GM12878 (cell line): ENCODE results near the gene GALNT17. TPM values are rescaled to one million over a fixed set of nuclear protein-coding genes. Genes with fewer than 3 reads are reported as not detected.

Experiments
- ATAC-seq: fragments of 200-7000 bp; cut with Tn5 transposase; 3 replicates; pipeline ENCODE4 v1.9.1; 2020; ENCODE audit warnings: mild to moderate bottlenecking, moderate library complexity
- BruUV-seq: library from RNA; stranded (reverse); fragments of 400-500 nt; replicated peaks from 2 replicates; lab custom pipeline; 2021; lab: Mats Ljungman, UMichigan
- CTCF ChIA-PET: fragments of 300-600 bp; sonication (Branson Sonifier 250); formaldehyde crosslinking; extraction: SDS; loops from one replicate; lab custom pipeline; 2021; ENCODE audit warnings: inconsistent platforms; lab: Yijun Ruan, JAX
- POLR2A ChIA-PET: fragments of 350-600 bp; formaldehyde crosslinking; extraction: SDS; loops from one replicate; lab custom pipeline; 2021; ENCODE audit warnings: inconsistent platforms; lab: Charles Lee
- RAD21 ChIA-PET: fragments of 300-600 bp; sonication (Branson Sonifier 250); formaldehyde crosslinking; loops from one replicate; lab custom pipeline; 2023; ENCODE audit warnings: antibody characterized with exemption; ENCODE audit not compliant: unreplicated experiment; lab: Charles Lee
- SMC1A ChIA-PET: fragments of 300-600 bp; sonication (Branson Sonifier 250); formaldehyde crosslinking; loops from one replicate; lab custom pipeline; 2023; ENCODE audit not compliant: unreplicated experiment, uncharacterized antibody; lab: Charles Lee
- DNase-seq: peaks from one replicate; pipeline ENCODE4 v3.0.0-alpha.2; 2011; ENCODE audit warnings: low read depth, low spot score
- FAIRE-seq: peaks from 3 replicates; lab custom pipeline; 2011; peaks lifted over from hg19 to GRCh38; lab: Jason Lieb, UNC
- H2AFZ ChIP-seq: 2 replicates; pipeline ENCODE4 v1.6.0; 2011; ENCODE audit warnings: low read depth, low read length, control low read depth; ENCODE audit not compliant: control insufficient read depth
- H3K27ac ChIP-seq: 2 replicates; pipeline ENCODE4 v1.5.1; 2011; ENCODE audit warnings: control low read depth; ENCODE audit not compliant: control insufficient read depth, insufficient read depth
- H3K27me3 ChIP-seq, 2 experiments: replicated peaks in 1 of 2; 2 replicates each; pipeline versions ENCODE4 v1.6.0 to v1.6.1; 2011; ENCODE audit warnings: low read length in 1 of 2; ENCODE audit not compliant: control insufficient read depth in 2 of 2, insufficient read depth in 2 of 2
- H3K36me3 ChIP-seq, 2 experiments: 2 replicates each; pipeline ENCODE4 v1.5.1; 2011; ENCODE audit warnings: low read length in 1 of 2; ENCODE audit not compliant: control insufficient read depth in 2 of 2, insufficient read depth in 2 of 2
- H3K4me1 ChIP-seq: 2 replicates; pipeline ENCODE4 v1.6.1; 2011; ENCODE audit warnings: mild to moderate bottlenecking, low read length, moderate library complexity, mixed read lengths; ENCODE audit not compliant: control insufficient read depth, insufficient read depth
- H3K4me2 ChIP-seq: 2 replicates; pipeline ENCODE4 v1.6.0; 2011; ENCODE audit warnings: control low read depth; ENCODE audit not compliant: control insufficient read depth, insufficient read depth
- H3K4me3 ChIP-seq: fragments of 200-600 bp; sonication (generic); 2 replicates; pipeline ENCODE4 v1.5.1; 2016
- H3K79me2 ChIP-seq: 2 replicates; pipeline ENCODE4 v1.6.0; 2011; ENCODE audit warnings: low read length; ENCODE audit not compliant: control insufficient read depth, insufficient read depth
- H3K9ac ChIP-seq: 2 replicates; pipeline ENCODE4 v1.8.0; 2011; ENCODE audit warnings: low read length, control low read depth, mixed read lengths; ENCODE audit not compliant: control insufficient read depth, insufficient read depth
- H3K9me3 ChIP-seq: replicated peaks from 3 replicates; pipeline ENCODE4 v1.5.1; 2011; ENCODE audit warnings: mild to moderate bottlenecking, low read length; ENCODE audit not compliant: control insufficient read depth, insufficient read depth
- H4K20me1 ChIP-seq: 2 replicates; pipeline ENCODE4 v1.6.0; 2011; ENCODE audit not compliant: control insufficient read depth, insufficient read depth
- BACH1 ChIP-seq: fragments of 450-650 bp; IDR thresholded peaks from 2 replicates; pipeline ENCODE4 v1.6.1; 2017; ENCODE audit warnings: mild to moderate bottlenecking, borderline replicate concordance
- FOXK2 ChIP-seq: fragments of 450-650 bp; IDR thresholded peaks from 2 replicates; pipeline ENCODE4 v1.6.1; 2017; ENCODE audit warnings: mild to moderate bottlenecking, moderate library complexity
- GABPA ChIP-seq: IDR thresholded peaks from 2 replicates; pipeline ENCODE4 v1.6.1; 2014; ENCODE audit warnings: antibody characterized with exemption, low read depth, mild to moderate bottlenecking, inconsistent platforms
- IKZF1 ChIP-seq: fragments of 450-650 bp; conservative IDR thresholded peaks from 2 replicates; pipeline ENCODE4 v1.6.1; 2017; ENCODE audit warnings: antibody characterized with exemption, mild to moderate bottlenecking
- NFXL1 ChIP-seq: fragments of 450-650 bp; IDR thresholded peaks from 2 replicates; pipeline ENCODE4 v1.6.1; 2017; ENCODE audit warnings: antibody characterized with exemption, mild to moderate bottlenecking, borderline replicate concordance
- RUNX3 ChIP-seq: IDR thresholded peaks from 2 replicates; pipeline ENCODE4 v1.6.1; 2012; ENCODE audit warnings: low read length, inconsistent platforms
- SIX5 ChIP-seq: IDR thresholded peaks from 2 replicates; pipeline ENCODE4 v1.6.1; 2011; ENCODE audit warnings: mild to moderate bottlenecking, low read depth, low read length, moderate library complexity; ENCODE audit not compliant: severe bottlenecking
- STAT1 ChIP-seq: fragments of 450-650 bp; conservative IDR thresholded peaks from 2 replicates; pipeline ENCODE4 v1.6.1; 2014; ENCODE audit warnings: antibody characterized with exemption, mild to moderate bottlenecking
- WGBS: methylation state at CpG from one replicate; pipeline ENCODE4 v1.1.6; 2016; ENCODE audit warnings: low lambda C conversion rate; ENCODE audit not compliant: insufficient replicate concordance, insufficient coverage; ENCODE audit errors: missing lambda C conversion rate; 5-methylcytosine and 5-hydroxymethylcytosine counted together
- in situ Hi-C: fragments of 300-500 bp; cut with MboI; formaldehyde crosslinking; loops from 9 replicates; pipeline ENCODE4 v1.14.3; 2018; ENCODE audit warnings: mixed read lengths
- intact Hi-C: fragments of 100-400 bp; cut with micrococcal nuclease; formaldehyde crosslinking; loops from one replicate; pipeline ENCODE4 v1.14.2; 2022; ENCODE audit not compliant: unreplicated experiment
- polyA plus RNA-seq, 11 experiments: library from polyadenylated mRNA; depleted of rRNA in 4 of 11; unstranded in 6 of 11; stranded (reverse) in 5 of 11; fragments of >200 nt; fragmentation: Nextera tagmentation in 4 of 11; fragmentation: Illumina TruSeq in 1 of 11; extraction: Ambion mirVana in 4 of 11; extraction: Trizol in 1 of 11; gene quantifications; 1 replicate in 1 of 11; 2 replicates in 10 of 11; pipeline versions ENCODE4 v1.2.1 to v1.2.3, GENCODE V29; 2011 to 2016; ENCODE audit warnings: inconsistent platforms in 2 of 11, missing spikeins in 2 of 11, low read depth in 1 of 11
- total RNA-seq, 4 experiments: library from RNA; depleted of rRNA in 3 of 4; stranded (reverse); fragments of >200 nt in 3 of 4; fragmentation: Illumina TruSeq in 1 of 4; extraction: Trizol in 1 of 4; gene quantifications; 2 replicates each; pipeline versions ENCODE4 v1.2.1 to v1.2.3, GENCODE V29; 2013 to 2021
- TF ChIP-seq, protein P1 (sequence below): IDR thresholded peaks from 2 replicates; pipeline ENCODE4 v1.6.1; 2012; ENCODE audit warnings: low read depth, low read length, improper control_type of control experiment
- TF ChIP-seq, protein P2 (sequence below): fragments of 450-650 bp; IDR thresholded peaks from 2 replicates; pipeline ENCODE4 v1.6.1; 2017; ENCODE audit warnings: antibody characterized with exemption, mild to moderate bottlenecking, moderate library complexity
- TF ChIP-seq, protein P3 (sequence below): fragments of 450-650 bp; IDR thresholded peaks from 2 replicates; pipeline ENCODE4 v1.6.1; 2016; ENCODE audit warnings: mild to moderate bottlenecking
- TF ChIP-seq, protein P4 (sequence below): fragments of 450-650 bp; formaldehyde crosslinking; IDR thresholded peaks from 2 replicates; pipeline ENCODE4 v1.5.0; 2022; ENCODE audit warnings: mild to moderate bottlenecking, missing genetic modification characterization

The GALNT17 gene
- total and polyA plus RNA-seq, 10 of the 15 experiments (the other 5 are each of a cell fraction or from before 2014, with no cell fraction given): 0.12 to 0.15 TPM; not detected in 8

DNA sequence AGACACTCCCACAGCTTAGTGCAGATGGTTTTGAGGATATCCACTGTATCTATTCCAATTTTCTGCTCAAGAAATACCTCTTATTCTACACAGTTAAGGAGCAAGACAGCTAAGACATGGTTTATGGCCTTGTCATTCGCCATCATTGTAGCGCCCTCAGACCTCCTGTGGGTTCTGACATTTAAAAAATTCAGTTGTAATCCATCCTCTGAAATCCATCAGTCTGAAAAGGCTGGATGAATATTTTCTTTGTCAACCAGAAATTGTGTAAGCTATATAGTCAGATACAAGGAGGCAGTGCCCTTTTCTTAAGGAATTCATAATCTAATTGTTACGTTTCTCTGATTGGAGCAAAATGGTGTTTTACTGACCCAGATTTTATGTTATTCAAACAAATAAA lies 353.6 kb downstream of the GALNT17 start:
- CTCF ChIA-PET: interaction anchor here (0.6 kb wide), 1 partner anchor 705 kb away, joined by 3 read pairs; no protein-coding TSS in a partner anchor
- Histone ChIP-seq H3K9me3 (no peaks in the 10 kb centered on the region; the same call in 2 of the 3 replicates), H3K36me3 (no peaks in the 10 kb centered on the region), H3K4me1 (no peaks in the 10 kb centered on the region), H2AFZ (no peak overlapping the region), H3K4me2 (no peak overlapping the region), H3K79me2 (no peaks in the 10 kb centered on the region), H4K20me1 (no peaks in the 10 kb centered on the region), H3K9ac (no peak overlapping the region), H3K27ac (no peak overlapping the region), H3K27me3 (no peaks in the 10 kb centered on the region), H3K4me3 (no peak overlapping the region)
- DNase-seq (no peak), ATAC-seq (no peak), FAIRE-seq (no peak)
- no TSS peak for BruUV-seq
- intact Hi-C loops (no loop called here), in situ Hi-C loops (no loop called here)
- WGBS: 35% methylated on average over 3 of the region's 3 CpGs
- POLR2A ChIA-PET: no interaction called here
- SMC1A ChIA-PET: no interaction called here
- RAD21 ChIA-PET: no interaction called here
- TF ChIP-seq, protein P1, sequence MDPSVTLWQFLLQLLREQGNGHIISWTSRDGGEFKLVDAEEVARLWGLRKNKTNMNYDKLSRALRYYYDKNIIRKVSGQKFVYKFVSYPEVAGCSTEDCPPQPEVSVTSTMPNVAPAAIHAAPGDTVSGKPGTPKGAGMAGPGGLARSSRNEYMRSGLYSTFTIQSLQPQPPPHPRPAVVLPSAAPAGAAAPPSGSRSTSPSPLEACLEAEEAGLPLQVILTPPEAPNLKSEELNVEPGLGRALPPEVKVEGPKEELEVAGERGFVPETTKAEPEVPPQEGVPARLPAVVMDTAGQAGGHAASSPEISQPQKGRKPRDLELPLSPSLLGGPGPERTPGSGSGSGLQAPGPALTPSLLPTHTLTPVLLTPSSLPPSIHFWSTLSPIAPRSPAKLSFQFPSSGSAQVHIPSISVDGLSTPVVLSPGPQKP: no peak
- TF ChIP-seq SIX5 (no peak), NFXL1 (no peak), RUNX3 (no peak), BACH1 (no peak), FOXK2 (no peak), STAT1 (no peak), GABPA (no peak), IKZF1 (no peak)
- TF ChIP-seq, protein P2, sequence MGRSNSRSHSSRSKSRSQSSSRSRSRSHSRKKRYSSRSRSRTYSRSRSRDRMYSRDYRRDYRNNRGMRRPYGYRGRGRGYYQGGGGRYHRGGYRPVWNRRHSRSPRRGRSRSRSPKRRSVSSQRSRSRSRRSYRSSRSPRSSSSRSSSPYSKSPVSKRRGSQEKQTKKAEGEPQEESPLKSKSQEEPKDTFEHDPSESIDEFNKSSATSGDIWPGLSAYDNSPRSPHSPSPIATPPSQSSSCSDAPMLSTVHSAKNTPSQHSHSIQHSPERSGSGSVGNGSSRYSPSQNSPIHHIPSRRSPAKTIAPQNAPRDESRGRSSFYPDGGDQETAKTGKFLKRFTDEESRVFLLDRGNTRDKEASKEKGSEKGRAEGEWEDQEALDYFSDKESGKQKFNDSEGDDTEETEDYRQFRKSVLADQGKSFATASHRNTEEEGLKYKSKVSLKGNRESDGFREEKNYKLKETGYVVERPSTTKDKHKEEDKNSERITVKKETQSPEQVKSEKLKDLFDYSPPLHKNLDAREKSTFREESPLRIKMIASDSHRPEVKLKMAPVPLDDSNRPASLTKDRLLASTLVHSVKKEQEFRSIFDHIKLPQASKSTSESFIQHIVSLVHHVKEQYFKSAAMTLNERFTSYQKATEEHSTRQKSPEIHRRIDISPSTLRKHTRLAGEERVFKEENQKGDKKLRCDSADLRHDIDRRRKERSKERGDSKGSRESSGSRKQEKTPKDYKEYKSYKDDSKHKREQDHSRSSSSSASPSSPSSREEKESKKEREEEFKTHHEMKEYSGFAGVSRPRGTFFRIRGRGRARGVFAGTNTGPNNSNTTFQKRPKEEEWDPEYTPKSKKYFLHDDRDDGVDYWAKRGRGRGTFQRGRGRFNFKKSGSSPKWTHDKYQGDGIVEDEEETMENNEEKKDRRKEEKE: no peak
- TF ChIP-seq, protein P3, sequence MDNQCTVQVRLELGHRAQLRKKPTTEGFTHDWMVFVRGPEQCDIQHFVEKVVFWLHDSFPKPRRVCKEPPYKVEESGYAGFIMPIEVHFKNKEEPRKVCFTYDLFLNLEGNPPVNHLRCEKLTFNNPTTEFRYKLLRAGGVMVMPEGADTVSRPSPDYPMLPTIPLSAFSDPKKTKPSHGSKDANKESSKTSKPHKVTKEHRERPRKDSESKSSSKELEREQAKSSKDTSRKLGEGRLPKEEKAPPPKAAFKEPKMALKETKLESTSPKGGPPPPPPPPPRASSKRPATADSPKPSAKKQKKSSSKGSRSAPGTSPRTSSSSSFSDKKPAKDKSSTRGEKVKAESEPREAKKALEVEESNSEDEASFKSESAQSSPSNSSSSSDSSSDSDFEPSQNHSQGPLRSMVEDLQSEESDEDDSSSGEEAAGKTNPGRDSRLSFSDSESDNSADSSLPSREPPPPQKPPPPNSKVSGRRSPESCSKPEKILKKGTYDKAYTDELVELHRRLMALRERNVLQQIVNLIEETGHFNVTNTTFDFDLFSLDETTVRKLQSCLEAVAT: no peak
- TF ChIP-seq, protein P4, sequence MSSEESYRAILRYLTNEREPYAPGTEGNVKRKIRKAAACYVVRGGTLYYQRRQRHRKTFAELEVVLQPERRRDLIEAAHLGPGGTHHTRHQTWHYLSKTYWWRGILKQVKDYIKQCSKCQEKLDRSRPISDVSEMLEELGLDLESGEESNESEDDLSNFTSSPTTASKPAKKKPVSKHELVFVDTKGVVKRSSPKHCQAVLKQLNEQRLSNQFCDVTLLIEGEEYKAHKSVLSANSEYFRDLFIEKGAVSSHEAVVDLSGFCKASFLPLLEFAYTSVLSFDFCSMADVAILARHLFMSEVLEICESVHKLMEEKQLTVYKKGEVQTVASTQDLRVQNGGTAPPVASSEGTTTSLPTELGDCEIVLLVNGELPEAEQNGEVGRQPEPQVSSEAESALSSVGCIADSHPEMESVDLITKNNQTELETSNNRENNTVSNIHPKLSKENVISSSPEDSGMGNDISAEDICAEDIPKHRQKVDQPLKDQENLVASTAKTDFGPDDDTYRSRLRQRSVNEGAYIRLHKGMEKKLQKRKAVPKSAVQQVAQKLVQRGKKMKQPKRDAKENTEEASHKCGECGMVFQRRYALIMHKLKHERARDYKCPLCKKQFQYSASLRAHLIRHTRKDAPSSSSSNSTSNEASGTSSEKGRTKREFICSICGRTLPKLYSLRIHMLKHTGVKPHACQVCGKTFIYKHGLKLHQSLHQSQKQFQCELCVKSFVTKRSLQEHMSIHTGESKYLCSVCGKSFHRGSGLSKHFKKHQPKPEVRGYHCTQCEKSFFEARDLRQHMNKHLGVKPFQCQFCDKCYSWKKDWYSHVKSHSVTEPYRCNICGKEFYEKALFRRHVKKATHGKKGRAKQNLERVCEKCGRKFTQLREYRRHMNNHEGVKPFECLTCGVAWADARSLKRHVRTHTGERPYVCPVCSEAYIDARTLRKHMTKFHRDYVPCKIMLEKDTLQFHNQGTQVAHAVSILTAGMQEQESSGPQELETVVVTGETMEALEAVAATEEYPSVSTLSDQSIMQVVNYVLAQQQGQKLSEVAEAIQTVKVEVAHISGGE (CRISPR knock-in tag): no peak
